IPS DF 4.7 (cell line): Measurements from ENCODE around the gene CCDC7.
"Not testable (repeated sequence)": the region's sequence is repeated elsewhere in the genome, so short reads cannot be mapped to it uniquely, and the experiment has no call there.

ENCODE experiments used
- DNase-seq: peaks from one replicate; pipeline ENCODE4 v3.0.0-alpha.2; 2013; ENCODE audit warnings: low spot score; ENCODE audit errors: extremely low read depth

CCDC7 gene

DNA sequence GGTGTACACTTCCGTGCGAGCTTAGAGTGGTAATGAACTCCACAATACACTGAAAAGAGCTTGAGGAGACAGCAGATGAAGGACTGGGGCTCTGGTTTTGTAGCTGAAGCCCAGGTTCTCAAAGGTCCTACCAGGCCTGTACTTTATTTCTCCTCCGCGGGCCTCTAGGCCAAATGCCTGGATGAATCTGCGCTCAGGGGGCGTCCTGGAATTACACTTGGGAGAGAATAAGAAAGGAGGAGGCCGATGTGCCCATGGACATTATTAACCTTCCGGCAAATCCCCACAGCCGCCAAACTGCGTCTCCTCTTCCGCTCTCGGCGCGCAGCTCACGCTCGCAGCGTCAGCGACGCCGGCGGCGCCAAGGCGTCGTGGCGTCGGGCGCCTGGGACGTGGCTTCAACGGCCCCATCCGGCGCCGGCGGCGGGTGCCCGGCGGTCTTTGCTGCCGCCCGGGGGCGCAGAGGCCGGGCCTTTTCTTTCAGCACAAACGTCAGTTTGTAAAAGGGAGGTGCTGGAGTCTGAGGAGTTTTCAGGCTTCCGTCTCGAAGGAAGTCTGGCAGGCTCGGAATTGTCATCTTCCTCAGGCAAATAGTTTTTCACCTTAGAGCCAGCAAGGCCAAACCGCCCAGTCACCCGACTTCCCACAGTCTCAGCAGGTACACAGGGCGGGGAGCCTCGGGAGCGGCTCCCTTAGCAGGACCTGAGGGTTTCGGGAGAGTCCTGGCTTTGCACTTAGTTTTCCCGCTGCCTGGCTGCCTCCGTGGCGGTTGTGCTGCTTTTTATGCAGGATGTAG is at the start of gene CCDC7:
TSS of gene CCDC7 (plus strand) at position 401 of the 796 bp plus-strand sequence. CDS start 5,503 bp downstream, outside the sequence.
- peak; percentile 51 for DNase-seq

DNA sequence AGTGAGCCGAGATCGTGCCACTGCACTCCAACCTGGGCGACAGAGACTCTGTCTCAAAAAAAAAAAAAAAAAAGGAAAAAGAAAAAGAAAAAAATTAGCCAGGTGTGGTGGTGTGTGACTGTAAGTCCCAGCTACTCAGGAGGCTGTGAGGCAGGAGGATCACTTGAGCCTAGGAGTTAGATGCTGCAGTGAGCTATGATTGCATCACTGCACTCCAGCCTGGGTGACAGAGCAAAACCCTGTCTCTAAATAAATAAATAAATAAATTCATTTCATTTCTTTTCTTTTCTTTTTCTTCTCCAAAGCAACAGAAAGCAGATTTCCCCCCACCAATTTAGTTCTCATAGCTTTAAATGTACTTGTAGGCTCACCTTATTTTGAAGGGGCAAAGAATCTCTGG is 48.8 kb upstream of the CCDC7 start:
- not testable (repeated sequence) for DNase-seq

DNA sequence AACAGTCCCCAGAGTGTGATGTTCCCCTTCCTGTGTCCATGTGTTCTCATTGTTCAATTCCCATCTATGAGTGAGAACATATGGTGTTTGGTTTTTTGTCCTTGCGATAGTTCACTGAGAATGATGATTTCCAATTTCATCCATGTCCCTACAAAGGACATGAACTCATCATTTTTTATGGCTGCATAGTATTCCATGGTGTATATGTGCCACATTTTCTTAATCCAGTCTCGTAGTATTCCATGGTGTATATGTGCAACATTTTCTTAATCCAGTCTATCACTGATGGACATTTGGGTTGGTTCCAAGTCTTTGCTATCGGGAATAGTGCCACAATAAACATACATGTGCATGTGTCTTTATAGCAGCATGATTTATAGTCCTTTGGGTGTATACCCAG is 46.2 kb upstream of the CCDC7 start:
- not testable (repeated sequence) for DNase-seq

DNA sequence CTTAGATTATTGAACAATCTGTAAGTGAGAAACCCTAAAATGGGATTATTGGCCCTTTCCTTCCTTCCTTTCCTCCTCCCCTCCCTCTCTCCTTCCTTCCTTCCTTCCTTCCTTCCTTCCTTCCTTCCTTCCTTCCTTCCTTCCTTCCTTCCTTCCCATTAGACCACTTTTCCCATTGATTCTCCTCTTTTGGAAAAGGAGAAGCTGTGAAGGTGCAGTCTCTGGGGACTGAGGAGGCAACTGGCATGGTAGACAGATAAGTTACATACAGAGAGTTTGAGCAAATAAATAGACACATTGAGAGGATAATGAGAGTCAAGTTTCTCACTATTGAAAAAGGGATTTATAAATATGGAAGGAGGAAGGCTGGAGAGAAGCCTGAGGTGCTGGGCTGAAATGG is 45.0 kb upstream of the CCDC7 start:
- DNase-seq: no peak

DNA sequence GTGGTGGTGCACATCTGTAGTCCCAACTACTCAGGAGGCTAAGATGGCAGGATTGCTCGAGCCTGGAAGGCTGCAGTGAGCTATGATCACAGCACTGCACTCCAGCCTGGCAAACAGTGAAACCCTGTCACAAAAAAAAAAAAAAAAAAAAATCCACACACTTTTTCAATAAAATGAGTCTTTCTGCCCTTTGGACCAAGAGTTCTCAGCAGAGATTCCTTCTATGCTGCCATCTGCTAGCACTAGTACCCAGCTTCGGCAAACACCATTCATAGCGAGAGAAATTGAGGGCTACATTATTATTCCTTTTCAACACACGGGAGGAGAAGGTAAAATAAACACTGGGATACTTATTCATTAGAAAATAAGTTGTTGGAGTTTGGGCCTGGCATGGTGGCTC is 43.4 kb upstream of the CCDC7 start:
- DNase-seq: no peak

DNA sequence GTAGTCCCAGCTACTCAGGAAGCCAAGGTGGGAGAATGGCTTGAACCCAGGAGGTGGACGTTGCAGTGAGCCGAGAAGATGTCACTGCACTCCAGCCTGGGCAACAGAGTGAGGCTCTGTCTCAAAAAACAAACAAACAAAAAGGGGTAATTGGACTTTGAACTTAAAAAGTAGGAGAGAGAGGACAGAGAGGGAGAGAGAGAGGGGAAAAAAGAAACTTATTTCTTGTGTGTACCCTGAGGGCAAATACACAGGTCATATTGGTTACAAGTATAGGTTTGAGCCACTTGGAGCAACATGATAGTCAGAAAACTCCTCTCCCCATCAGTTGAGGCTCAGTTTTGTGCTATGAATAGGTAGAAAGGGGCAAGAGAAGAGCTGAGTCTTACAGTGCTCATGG is 42.8 kb upstream of the CCDC7 start:
- DNase-seq: no peak

DNA sequence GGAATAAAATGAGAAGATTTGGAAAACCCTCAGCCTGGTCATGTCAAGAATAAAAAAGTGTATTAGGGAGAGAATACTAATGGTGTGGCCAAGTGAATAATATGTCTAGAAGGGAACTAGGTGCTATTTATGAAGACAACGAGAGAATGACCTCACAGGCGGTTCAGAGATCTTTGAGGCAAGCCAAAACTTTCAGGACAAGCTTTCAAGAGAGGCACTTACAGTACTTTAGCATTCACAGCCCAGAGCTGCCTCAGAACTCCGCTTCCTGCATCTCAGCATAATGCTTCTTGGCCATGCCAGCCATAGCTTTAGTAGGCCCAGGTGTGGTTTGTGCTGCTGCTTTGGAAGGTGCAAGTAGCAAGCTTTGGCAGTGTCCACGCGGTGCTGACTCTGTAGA is 37.2 kb upstream of the CCDC7 start:
- no peak for DNase-seq

DNA sequence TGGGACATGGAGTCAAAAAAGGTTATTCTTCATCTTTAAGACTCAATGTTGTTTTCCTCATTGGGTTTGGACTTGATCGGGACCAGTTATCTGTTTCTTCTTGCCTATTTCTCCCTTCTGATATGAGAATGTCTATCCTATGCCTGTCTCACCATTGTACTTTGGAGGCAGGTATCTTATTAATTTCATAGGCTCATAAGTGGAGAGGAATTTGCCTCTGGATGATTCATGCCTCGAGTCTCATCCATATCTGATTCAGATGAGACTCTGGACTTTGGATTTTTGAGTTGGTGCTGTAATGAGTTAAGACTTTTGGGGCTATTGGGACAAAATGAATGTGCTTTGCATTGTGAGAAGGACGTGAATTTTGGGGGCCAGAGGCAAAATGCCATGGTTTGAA is 36.2 kb upstream of the CCDC7 start:
- DNase-seq: no peak

DNA sequence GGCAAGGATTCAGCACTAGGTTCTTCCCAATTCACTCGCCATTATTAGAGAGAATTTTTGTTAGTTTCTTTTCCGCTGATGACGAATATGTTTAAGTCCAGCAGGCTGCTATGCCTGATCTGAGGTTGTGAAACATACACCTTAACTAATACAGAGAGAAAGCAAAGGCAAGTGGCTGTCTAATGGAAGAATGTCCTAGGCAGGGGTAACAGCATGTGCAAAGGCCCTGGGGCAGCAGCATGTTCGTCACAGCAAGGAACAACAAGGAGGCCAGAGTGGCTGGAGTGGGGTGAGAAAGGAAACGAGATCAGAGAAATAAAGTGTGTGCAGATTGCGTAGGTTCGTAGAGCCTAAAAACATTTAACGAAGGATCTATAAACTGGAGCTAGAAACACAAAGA is 35.4 kb upstream of the CCDC7 start:
- no peak for DNase-seq

DNA sequence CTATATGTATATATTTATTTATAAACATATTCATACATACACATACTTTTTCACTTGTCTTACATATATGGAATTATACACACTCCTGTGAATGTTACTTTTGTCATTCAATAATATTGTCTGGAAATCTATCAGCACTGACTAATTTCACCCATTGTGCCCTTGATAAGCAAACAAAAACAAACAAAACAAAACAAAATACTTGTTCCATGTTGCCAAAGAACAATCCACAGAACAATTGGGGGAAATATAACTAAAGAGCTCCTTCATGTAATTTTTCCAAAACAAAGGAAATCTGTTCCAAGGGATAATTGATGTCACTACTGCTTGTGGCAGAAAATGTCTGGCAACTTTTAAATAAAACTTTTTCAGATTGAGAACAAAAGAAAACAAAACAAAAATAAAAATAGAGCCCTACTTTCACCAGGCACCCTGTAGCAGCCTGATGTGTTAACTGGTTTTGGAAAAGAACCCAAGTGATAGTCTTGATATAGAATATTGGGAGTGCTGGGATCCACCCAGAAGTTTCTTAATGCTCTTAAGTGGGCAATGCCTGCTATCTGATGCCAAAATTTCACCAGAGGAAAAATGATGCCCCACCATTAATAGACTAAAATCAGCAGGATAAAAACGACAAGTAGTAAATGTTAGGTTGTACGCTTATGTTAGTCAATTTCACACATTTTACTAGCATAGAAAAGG is 34.0 kb upstream of the CCDC7 start:
- no peak for DNase-seq

DNA sequence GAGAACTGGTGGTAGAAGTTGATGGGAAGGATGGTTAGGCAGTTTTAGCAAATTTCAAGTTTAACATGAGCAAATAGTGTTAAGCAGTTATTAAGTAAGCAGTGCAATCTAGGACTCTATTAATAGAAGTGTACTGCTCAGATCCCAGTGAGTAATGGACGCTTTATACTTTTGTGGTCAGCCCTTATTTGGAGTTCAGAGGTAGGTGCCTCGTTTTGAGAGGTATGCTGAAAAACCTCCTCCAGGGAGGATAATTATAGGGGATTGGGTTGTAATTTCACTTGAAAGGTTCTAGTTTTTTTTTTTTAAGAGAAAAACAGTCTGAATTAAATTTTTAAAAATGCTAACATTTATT is 33.5 kb upstream of the CCDC7 start:
- no peak for DNase-seq

DNA sequence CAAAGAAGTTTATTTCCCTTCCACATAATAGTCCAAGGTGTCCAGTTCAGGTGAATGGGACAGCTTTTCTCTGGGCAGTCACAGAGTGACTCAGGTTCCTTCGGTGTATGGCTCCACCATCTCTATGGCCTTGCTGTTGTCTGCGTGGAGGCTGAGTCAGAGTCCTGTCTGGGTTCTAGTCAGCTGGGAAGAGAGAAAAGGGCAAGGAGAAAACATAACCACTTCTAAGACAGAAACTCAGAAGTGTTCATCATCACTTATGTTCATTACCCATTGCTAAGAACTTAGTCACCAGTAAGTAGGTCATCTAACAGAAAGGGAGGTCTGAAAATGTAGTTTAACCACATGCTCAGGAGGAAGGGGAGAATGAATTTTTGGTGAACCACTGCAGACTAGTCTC is 32.4 kb upstream of the CCDC7 start:
- no peak for DNase-seq

DNA sequence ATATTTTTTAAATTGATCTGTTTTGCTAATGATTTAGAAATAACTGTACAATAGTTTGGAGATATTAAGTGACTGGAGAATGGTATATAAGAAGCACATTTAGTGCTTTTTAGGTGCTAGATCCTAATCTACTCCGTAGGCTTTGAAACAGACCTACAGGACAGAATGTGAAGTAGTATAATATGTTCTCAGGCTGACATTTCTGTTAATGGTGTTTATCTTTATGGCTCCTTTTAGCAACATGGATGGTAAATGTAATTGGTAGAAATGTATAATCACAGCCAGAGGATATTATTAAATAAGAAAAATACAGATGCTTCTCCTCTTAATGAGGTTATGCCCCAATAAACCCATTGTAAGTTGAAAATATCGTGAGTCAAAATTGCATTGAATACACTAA is 30.6 kb upstream of the CCDC7 start:
- no peak for DNase-seq

DNA sequence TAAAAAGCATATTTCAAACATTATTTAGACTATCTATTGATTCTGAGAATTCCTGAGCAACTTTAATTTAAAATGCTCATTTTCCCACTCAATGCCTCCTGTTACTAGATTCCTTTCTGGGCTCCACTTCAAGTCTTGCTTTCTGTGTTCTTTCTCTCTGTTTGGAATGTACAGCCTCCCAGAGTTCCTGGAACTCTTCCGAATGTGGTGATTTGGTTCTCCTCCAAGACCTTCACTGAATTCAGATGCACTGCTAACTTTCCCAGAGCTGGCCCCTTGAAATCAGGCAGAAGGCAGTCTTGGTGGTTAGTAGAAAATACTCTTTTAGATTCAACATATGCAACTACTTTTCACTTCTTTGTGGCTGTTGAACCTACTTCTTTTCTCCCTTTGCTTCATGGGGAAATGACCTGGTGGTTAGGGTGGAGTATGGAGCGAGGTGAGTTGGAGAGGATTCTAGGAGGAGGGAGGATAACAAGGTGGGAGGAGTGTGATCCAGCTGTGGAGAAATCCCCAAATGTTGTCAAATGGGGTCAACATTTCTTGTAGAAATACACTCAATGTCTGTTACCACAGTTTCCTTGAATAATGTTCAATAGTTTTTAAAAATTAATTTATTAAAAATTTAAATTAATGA is 27.9 kb upstream of the CCDC7 start:
- no peak for DNase-seq

DNA sequence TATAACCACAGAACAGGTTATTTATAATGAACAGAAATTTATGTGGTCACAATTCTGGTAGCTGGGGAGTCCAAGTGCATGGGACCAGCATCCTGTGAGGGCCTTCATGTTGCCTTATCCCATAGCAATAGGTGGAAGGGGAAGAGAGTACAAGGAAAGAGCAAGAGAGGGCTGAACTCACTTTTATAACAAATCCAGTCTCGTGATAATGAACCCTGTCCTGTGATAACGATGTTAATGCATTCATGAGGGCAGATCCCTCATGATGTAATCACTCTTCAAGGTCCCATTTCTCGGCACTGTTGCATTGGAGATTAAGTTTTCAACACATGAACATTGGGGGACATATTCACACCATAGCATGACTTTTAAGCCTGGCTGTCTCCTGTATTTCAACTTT is 27.4 kb upstream of the CCDC7 start:
- no peak for DNase-seq

DNA sequence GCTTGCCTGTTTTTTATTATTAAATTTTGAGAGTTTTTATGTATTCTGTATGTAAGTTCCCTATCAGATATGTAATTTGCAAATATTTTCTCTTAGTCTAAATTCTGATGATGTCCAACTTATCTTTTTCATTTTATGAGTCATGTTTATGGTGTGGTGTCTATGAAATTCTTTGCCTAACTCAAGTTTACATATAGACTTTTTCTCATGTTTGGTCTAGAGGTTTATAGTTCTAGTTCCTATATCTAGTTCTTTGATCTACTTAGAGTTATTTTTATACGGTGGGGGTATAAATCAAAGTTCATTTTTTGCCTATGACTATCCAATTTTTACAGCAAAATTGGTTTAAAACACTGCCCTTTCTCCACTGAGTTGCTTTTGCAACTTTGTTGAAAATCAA is 26.3 kb upstream of the CCDC7 start:
- DNase-seq: no peak

DNA sequence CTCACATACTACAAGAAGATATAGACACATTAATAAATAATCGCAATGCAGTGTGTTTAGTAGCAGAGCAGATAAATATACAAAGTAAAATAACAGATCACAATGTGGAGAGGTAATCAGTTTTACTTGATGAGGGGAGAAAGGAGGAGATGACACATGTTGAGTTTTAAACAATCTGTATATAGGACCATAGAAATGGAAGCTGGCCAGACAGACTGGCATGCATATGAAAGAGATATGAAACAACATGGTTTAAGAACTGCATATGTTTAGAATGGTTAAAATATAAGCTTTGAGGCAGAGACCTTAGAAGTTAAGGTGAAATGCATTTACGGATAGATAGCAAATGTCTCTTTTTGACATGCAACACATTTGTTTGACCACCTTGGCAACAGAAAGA is 19.8 kb upstream of the CCDC7 start:
- no peak for DNase-seq

DNA sequence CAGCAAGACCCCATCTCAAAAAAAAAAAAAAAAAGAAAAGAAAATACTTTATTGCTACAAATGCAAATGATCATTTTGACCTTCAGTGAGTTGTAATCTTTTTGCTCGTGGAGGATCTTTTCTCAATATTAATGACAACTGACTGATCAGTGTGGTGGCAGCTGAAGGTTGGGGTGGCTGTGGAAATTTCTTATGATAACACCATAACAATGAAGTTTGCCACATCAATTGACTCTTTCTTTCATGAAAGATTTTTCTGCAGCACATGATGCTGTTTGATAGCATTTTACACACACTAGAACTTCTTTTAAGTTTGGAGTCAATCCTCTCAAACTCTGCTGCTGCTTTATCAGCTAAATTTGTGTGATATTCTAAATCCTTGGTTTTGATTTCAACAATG is 12.4 kb upstream of the CCDC7 start:
- no peak for DNase-seq

DNA sequence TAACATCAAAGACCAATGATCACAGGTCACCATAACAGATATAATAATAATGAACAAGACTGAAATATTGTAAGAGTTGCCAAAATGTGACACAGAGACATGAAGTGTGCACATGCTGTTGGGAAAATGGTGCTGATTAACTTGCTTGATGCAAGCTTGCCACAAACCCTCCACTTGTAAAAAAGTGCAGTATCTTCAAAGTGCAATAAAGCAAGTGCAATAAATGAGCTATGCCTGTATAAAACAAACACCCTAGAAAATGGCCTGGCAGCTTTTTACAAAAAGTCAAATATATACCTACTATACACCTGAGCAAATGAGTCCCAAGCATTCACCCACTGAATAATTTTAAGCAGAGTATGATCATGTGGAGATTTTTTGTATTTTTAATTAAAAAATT is 9.7 kb upstream of the CCDC7 start:
- DNase-seq: no peak

DNA sequence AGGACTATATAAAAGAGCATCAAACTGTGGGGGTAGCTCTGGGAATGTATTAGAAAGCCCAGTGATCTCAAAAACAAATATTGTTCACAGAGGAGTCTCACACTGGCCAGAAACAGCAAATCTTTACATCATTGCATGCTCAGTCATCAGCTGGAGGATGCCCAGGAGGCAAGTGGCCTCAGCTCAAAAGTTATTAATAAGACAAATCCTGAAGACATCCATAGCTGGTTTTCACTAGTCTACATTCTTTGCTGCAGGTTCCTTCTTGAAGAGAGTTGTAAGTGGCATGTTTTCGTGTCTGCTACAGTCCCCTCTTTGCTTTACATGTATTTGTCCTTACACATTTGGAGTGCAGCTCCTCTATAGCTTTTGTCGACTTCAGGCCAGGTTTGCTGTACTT is 8.6 kb upstream of the CCDC7 start:
- no peak for DNase-seq

DNA sequence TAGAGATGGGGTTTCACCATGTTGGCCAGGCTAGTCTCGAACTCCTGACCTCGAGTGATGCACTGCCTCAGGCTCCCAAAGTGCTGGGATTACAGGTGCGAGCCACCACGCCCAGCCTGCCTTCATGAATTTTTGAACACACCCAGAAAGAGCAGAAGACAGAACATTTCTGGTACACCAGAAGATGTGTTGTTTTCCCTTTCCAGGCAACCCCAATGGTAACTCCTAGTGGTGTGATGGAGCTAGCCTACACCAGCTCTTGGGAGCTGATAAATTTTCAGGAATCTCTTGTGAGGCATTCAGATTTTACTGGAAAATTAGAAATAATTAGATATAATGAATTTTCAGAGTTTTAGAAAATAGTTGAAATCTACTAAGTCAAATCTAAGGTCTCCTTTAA is 904 bp upstream of the CCDC7 start:
- DNase-seq: no peak

DNA sequence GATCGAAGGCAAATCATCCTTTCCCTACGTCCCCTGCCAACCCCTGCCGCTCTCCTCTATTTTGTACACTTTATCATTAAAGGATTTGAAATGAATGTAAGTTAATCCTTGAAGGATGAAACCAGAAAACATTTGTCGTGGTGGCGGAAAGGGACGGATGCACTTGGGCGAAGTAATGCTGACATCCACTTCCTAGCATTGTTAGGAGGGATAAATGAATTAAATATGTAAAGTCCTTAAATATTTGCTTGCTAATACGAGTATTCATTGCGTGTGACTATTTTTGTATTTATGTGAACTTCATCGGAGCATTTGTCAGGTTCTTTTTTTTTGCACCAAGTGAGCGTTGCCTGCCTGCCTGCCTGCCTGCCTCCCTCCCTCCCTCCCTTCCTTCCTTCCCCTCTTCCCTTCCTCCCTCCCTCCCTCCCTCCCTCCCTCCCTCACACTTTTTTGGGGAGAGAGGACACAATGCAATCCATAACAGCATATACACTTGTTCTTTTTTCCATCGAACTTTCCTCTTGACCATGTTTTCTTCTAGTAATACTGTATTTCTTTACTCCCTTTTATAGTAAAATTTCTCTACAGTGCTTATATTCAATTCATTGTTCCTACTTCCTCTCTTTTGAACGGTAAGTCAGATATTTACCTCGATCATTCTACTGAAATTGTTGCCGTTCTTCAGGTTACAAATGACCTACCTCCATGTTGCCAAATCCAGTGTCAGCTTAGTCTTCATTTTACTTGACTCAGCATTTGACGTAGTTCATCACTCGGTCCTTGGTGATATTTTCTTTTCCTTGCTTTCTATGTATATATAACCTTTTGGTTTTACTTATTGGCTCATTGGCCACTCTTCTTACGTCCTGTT is 831 bp downstream of the CCDC7 start:
- DNase-seq: no peak
